Iris pigment epithelial cell (primary cell): ENCODE results near the gene ARHGEF37.

Experiments
- DNase-seq: peaks from one replicate; pipeline ENCODE4 v3.0.0-alpha.2; 2011; ENCODE audit warnings: low read depth

ARHGEF37 gene

GRCh38 chr5:149629421-149629820 lies 48.1 kb downstream of the ARHGEF37 start:
- no peak for DNase-seq

- DNase-seq: no peak
Observed at GRCh38 chr5:149630337-149630736, 49.0 kb downstream of the ARHGEF37 start.

GRCh38 chr5:149631506-149631905 lies 50.2 kb downstream of the ARHGEF37 start:
- no peak for DNase-seq

- DNase-seq: peak; percentile 80
Observed at GRCh38 chr5:149632311-149633251, 51.3 kb downstream of the ARHGEF37 start.

GRCh38 chr5:149633476-149634350 lies 52.4 kb downstream of the ARHGEF37 start:
- DNase-seq: peak; percentile 22

GRCh38 chr5:149635394-149635793 lies 54.1 kb downstream of the ARHGEF37 start:
- DNase-seq: peak; percentile 72

- no peak for DNase-seq
Observed at GRCh38 chr5:149636191-149636860, 55.0 kb downstream of the ARHGEF37 start.

GRCh38 chr5:149636861-149637246 lies 55.6 kb downstream of the ARHGEF37 start:
- DNase-seq: peak; percentile 69

GRCh38 chr5:149638136-149638535 lies 56.8 kb downstream of the ARHGEF37 start:
- no peak for DNase-seq

GRCh38 chr5:149638546-149639241 lies 57.4 kb downstream of the ARHGEF37 start:
- DNase-seq: no peak

- DNase-seq: no peak
Observed at GRCh38 chr5:149639737-149640136, 58.4 kb downstream of the ARHGEF37 start.

- DNase-seq: no peak
Observed at GRCh38 chr5:149640350-149640999, 59.2 kb downstream of the ARHGEF37 start.

GRCh38 chr5:149641000-149641576 lies 59.8 kb downstream of the ARHGEF37 start:
- peak; percentile 64 for DNase-seq

GRCh38 chr5:149641600-149641999 lies 60.3 kb downstream of the ARHGEF37 start:
- DNase-seq: no peak

- DNase-seq: no peak
Observed at GRCh38 chr5:149643781-149644180, 62.5 kb downstream of the ARHGEF37 start.

- no peak for DNase-seq
Observed at GRCh38 chr5:149644629-149645028, 63.3 kb downstream of the ARHGEF37 start.

GRCh38 chr5:149645236-149645635 lies 63.9 kb downstream of the ARHGEF37 start:
- DNase-seq: no peak

GRCh38 chr5:149645725-149646124 lies 64.4 kb downstream of the ARHGEF37 start:
- DNase-seq: no peak

- peak; percentile 36 for DNase-seq
Observed at GRCh38 chr5:149646564-149646963, 65.3 kb downstream of the ARHGEF37 start.

GRCh38 chr5:149647334-149647733 lies 66.0 kb downstream of the ARHGEF37 start:
- DNase-seq: no peak
